HFFc6 (cell line): ENCODE results near the gene ATP4A. TPM values are rescaled to one million over a fixed set of nuclear protein-coding genes. Genes with fewer than 3 reads are reported as not detected.
A peak's percentile ranks its signal among the peaks of the same experiment; 100 is the strongest.

Experiments
- DNase-seq: peaks from one replicate; pipeline ENCODE4 v3.0.0-alpha.2; 2018
- H3K27ac Mint-ChIP-seq: 2 replicates; pipeline ENCODE4 v1.8.0; 2020; ENCODE audit warnings: mild to moderate bottlenecking, mixed read lengths
- H3K27me3 Mint-ChIP-seq: 2 replicates; pipeline ENCODE4 v1.8.0; 2021; ENCODE audit warnings: mild to moderate bottlenecking, moderate library complexity, mixed read lengths; ENCODE audit not compliant: insufficient read depth
- H3K36me3 Mint-ChIP-seq: 2 replicates; pipeline ENCODE4 v1.8.0; 2021; ENCODE audit warnings: low read depth, mixed read lengths
- H3K4me1 Mint-ChIP-seq: 2 replicates; pipeline ENCODE4 v1.8.0; 2020; ENCODE audit warnings: low read depth, mixed read lengths
- H3K4me3 Mint-ChIP-seq: 2 replicates; pipeline ENCODE4 v1.8.0; 2020; ENCODE audit warnings: mild to moderate bottlenecking, moderate library complexity, mixed read lengths
- H3K9me3 Mint-ChIP-seq: 2 replicates; pipeline ENCODE4 v1.8.0; 2020; ENCODE audit warnings: mild to moderate bottlenecking, mixed read lengths
- total RNA-seq, 6 experiments: library from RNA; stranded (reverse); fragmentation: NEBNext Ultra II Directional; extraction: Animal tissue kit (Norgen Biotek cat#: 25700); gene quantifications; 2 replicates in 1 of 6; 3 replicates in 5 of 6; pipeline ENCODE4 v1.2.3, GENCODE V29; 2021
- TF ChIP-seq, protein P1 (sequence below): fragments of 200-600 bp; sonication (generic); IDR thresholded peaks from 2 replicates; pipeline ENCODE4 v1.5.0; 2021; ENCODE audit warnings: antibody characterized with exemption, mild to moderate bottlenecking

ATP4A gene
- total RNA-seq, 6 experiments from 2014 or later = not detected

DNA sequence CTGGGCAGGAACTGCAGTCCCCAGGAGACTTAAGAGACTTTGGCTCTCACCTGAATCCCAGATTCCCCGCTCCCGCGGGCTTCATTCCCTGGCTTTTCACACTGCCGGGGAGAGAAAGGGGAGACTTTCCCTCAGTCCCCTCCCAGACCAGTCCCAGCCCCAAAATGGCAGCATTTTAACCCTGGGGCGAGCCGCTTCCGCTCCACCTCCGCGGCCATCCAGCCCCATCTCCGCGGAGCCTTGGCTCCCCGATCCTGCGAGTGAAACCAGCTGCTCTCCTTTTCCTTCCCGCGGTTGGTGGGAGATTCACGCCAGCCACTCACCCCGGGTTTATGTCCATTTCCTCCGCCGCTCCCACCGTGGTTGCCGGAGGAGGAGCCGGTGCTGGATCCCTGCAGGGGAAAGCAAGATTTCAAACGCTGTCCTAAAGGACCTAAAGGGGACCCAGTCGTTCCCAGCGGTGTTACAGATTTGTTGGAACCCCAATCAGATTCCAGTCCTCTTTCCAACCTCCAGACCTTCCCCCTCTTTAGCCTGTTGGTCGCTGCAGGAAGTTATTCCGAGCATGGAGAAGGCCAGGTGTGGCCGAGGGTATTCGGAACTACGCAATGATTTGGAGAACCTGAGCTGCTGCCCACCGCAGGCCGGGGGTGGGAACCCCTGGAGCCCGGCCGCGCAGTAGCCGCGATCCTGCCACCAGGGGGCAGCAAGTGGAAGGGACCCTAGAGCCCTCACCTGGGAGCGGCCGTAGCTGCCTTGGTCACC, 53.4 kb downstream of the ATP4A start:
- H3K27me3 Mint-ChIP-seq = peaks cover 65% of the 10 kb centered on the region
- DNase-seq = no peak
- TF ChIP-seq, protein P1, sequence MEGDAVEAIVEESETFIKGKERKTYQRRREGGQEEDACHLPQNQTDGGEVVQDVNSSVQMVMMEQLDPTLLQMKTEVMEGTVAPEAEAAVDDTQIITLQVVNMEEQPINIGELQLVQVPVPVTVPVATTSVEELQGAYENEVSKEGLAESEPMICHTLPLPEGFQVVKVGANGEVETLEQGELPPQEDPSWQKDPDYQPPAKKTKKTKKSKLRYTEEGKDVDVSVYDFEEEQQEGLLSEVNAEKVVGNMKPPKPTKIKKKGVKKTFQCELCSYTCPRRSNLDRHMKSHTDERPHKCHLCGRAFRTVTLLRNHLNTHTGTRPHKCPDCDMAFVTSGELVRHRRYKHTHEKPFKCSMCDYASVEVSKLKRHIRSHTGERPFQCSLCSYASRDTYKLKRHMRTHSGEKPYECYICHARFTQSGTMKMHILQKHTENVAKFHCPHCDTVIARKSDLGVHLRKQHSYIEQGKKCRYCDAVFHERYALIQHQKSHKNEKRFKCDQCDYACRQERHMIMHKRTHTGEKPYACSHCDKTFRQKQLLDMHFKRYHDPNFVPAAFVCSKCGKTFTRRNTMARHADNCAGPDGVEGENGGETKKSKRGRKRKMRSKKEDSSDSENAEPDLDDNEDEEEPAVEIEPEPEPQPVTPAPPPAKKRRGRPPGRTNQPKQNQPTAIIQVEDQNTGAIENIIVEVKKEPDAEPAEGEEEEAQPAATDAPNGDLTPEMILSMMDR = peak; percentile 99

DNA sequence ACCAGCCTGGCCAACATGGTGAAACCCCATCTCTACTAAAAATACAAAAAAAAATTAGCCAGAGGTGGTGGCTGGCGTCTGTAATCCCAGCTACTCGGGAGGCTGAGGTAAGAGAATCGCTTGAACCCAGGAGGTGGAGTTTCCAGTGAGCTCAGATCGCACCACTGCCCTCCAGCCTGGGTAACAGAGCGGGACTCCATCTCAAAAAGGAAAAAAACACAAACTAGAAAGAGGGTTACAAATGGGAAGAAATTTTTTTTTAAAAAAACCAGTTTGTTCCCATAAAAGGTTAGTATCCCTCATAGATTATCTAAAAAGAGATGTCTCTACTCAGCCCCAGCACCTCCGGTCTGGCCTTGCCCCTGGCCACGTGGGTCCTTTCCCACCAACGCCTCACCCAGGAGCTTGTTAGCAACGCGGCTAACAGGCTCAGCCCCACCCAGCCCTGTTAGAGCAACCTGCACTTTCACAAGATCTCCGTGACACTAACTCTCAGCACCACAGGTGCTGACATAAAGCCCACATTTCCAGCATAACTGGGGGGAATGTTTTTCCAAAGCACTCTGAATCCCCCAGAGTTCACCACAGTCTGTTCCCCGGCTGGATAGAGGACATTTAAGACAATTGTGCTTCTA, 54.3 kb downstream of the ATP4A start:
- H3K9me3 Mint-ChIP-seq = no peaks in the 10 kb centered on the region
- no peaks in the 10 kb centered on the region for H3K36me3 Mint-ChIP-seq
- DNase-seq = no peak
- no peak overlapping the region for H3K27ac Mint-ChIP-seq
- TF ChIP-seq, protein P1 = no peak
- peaks cover 9% of the 10 kb centered on the region for H3K4me1 Mint-ChIP-seq
- peaks cover 70% of the 10 kb centered on the region for H3K27me3 Mint-ChIP-seq
- no peak overlapping the region; the same call in 1 of the 2 replicates for H3K4me3 Mint-ChIP-seq

More for the DNA sequence above, 53.4 kb downstream of the ATP4A start:
- Mint-ChIP-seq H3K4me3 (peak overlapping the region; percentile 65), H3K9me3 (no peaks in the 10 kb centered on the region), H3K27ac (no peak overlapping the region), H3K36me3 (no peaks in the 10 kb centered on the region), H3K4me1 (peaks cover 16% of the 10 kb centered on the region)

DNA sequence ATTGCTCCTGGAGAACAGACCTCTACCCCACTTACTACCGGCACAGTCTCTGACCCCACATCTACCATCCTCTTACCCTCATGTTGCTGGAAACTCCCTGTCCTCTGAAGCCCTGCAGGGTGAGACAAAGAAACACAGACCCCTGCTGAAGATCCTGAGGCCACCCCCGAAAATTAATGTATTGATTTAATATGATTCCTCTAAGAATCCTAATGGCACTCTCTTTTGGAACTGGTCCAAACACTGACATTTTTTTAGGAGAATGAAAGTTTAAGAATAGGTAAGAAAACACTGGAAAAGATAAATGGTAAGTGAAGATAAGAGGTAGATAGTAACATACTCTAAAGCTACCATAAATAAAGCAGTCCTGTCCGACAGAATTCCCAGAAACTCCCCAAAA, 55.3 kb downstream of the ATP4A start:
- DNase-seq = no peak
- Mint-ChIP-seq H3K36me3 (no peaks in the 10 kb centered on the region), H3K9me3 (no peaks in the 10 kb centered on the region), H3K27me3 (peaks cover 76% of the 10 kb centered on the region), H3K4me1 (no peaks in the 10 kb centered on the region; the same call in 1 of the 2 replicates), H3K27ac (no peak overlapping the region), H3K4me3 (no peak overlapping the region)
- TF ChIP-seq, protein P1 = no peak

DNA sequence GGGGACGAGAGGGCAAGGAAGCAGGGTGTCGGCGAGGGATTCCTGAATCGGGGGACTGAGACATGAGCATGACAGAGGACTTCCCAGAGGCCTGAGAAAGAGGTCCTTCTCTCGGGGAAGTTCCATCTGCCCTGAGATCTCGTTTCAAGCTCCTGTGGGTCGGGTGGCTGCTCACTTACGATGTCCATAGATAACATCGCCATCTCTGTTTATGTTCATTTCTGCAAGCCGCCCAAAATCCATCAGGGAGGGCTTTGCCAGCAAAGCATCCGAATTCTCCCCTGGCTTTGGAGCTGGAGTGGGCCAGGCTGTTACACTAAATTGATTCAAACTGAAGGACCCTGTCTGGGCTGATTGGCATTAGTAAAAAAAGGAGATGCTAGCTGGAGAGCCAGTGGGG, 55.9 kb downstream of the ATP4A start:
- Mint-ChIP-seq H3K4me1 (no peaks in the 10 kb centered on the region; the same call in 1 of the 2 replicates), H3K27ac (no peak overlapping the region), H3K27me3 (peaks cover 73% of the 10 kb centered on the region), H3K9me3 (no peaks in the 10 kb centered on the region), H3K36me3 (no peaks in the 10 kb centered on the region), H3K4me3 (no peak overlapping the region)
- DNase-seq = no peak
- TF ChIP-seq, protein P1 = no peak

DNA sequence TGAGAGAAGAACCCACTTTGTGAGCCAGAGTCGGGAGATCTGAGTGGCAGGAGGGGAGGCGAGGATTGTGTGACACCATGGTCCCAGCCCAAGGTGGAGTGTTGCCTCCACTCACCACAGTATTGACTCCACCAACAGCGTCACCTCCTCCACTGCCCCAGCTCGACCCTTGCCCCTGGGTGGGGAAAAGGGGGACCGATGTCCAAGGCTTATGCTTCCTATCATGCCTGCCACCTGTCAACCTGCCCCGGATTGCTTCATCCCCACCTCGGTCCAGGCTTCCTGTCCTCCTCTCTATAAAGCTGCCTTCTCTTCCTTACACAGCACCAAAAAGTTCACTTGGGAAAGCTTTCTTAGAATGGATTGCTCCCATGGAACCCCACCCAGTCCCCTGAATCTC, 57.4 kb downstream of the ATP4A start:
- TF ChIP-seq, protein P1 = no peak
- Mint-ChIP-seq H3K27me3 (peaks cover 75% of the 10 kb centered on the region), H3K27ac (no peak overlapping the region), H3K4me1 (no peaks in the 10 kb centered on the region; the same call in 1 of the 2 replicates), H3K4me3 (no peak overlapping the region), H3K36me3 (no peaks in the 10 kb centered on the region), H3K9me3 (no peaks in the 10 kb centered on the region)
- no peak for DNase-seq
